ENCODE results near the gene HTR1B.

DNA sequence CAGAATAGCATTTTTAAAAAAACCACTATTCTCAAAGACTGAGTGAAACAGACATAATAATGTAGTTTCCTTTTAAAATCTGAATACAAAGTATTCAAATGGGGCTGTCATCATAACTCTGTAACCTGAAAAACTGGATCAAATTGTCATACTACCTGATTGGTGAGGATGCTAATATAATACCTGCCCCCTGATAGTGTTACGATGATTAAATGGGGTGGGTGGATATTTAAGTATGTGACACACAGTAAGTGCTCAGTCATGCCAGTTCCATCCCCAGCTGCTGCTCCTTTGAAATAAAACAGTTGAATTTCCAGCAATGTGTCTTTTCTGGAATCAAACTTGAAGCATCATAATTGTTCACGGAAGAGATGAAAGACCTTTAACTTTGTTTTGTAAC is 8.9 kb downstream of the HTR1B start:
- TF ChIP-seq ZNF274 (IDR thresholded peaks at IDR 0.05; ENCODE audit: low read depth, low read length) (no peak), YY1 (IDR thresholded peaks at IDR 0.05; ENCODE audit: insufficient read depth, insufficient read length) (no peak)
